Ecto neural progenitor cell (in vitro differentiated cells): Measurements from ENCODE around the gene S100B.

Experiments
- DNase-seq: peaks from one replicate; pipeline ENCODE4 v3.0.0-alpha.2; 2018; ENCODE audit warnings: low spot score

Gene S100B

DNA sequence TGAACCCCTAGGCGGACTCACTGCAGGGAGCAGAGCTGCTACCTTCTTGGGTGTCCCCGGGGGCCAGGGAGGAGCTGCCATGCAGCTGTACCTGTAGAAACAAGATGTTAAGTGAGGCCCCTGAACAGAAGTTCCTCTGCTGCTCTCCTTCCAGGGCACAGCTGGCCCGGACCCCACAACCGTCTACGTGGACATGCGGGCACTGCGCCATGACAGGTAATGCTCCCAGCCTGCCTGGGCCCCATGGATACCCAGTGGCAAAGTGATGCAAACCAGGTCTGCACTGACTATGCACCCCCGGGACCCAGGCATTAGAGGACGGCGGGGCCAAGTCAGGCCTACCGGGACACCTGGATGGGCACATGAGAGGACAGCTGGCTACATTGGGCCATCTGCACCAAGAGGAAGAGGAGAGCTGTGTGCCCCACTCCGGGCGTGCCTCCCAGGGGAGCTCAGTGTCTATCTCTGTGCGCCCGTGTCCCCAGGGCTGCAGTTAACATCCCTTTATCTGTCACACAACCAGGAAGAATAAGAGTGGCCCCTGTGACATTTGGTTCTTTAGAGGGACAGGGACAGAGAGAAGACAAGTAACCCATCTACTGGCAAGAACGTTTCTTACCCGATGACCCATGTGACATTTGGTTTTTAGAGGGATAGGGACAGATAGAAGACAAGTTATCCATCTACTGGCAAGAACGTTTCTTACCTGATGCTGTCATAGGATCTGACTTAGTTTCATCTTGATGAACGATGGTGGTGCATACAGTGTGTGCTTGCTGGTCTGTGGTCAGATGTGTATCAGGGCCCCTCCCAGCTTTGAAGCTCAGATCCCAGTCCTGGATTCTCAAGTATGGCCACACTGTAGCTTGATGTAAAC, 44.1 kb downstream of the S100B start:
- no peak for DNase-seq

DNA sequence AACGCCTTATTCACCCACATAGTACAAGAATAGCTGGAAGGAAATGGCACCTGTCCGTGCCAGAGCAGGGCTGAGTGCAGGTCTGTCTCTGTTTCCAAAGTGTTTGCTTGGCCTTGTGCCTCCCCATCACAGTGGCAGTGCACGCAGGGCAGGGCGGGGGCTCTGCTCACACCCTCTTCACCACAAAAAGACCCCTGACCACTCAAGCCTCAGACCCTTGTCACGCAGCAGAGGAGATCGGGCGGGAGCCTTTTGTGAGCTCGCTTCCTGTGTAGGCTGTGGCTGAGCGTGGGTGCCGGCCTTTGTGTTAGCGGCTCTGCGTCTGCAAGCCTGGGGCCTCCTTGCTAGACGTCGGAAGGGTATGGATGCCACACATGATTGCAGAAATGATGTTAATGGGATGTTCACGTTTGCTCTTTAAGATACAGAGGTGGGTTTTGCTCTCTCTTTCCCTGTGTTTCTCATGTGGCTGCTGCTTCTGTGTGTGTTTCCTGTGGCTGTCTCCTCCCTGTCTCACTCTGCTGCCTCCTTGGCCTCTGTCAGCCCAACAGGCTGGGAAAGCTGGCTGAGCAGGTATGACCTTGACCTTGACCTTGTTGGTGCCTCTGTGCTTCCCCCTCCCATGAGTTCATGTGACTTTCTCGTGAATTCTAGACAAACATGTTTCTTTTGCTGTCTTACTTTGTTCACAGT, 45.4 kb downstream of the S100B start:
- no peak for DNase-seq

DNA sequence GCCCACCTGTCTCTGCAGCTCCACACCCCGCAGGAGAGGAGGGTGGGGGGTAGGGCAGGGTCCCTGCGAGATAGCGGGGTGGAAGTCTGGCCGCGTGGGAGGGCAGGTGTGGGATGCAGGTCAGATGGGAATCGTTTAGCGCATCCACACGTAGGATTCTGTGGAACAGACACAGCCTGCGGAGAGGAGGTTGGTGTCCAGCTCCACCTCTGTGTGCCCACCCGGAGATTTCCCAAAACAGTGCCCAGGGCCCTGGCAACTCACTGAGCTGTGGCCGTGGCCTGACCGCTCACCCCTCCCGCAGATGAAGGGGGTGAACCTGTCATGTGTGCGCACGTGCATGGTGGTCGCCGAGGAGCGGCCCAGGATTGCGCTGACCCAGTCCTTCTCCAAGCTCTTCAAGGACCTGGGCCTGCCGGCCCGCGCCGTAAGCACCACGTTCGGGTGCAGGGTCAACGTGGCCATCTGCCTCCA, 46.9 kb downstream of the S100B start:
- peak; percentile 35 for DNase-seq

DNA sequence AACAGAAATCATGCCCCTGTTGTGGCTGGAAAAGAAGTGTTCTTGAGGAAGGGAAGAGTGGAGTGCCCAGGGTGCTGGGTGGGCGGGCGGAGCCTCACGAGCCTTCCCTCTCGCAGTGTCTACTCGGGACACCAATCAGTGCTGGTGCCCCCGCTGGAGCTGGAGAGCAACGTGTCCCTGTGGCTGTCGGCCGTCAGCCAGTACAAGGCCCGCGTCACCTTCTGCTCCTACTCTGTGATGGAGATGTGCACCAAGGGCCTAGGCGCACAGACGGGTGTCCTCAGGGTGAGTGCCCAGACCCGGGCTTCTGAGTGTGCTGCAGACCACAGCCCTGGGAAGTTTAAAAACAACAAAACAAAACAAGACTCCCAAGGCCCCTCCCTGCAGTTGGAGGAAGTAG, 47.4 kb downstream of the S100B start:
- DNase-seq: peak; percentile 39

DNA sequence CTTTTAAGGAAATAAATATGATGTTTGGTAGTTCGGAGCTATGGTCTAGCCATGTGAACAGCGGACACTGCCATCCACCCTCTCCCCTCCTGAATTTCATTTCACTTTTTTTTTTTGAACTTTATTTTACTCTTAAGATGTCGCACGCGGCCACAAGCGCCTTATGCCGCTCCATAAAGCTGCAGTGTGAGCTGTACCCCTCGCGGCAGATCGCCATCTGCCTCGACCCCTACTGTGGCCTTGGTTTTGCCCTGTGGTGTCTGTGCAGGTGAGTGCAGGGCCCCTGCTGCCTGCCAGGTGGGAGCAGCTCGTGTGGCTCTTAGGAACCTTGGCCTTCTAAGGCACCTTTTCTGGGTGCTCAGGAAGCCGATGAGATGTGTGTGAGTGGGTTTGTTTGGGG, 48.1 kb downstream of the S100B start:
- no peak for DNase-seq

DNA sequence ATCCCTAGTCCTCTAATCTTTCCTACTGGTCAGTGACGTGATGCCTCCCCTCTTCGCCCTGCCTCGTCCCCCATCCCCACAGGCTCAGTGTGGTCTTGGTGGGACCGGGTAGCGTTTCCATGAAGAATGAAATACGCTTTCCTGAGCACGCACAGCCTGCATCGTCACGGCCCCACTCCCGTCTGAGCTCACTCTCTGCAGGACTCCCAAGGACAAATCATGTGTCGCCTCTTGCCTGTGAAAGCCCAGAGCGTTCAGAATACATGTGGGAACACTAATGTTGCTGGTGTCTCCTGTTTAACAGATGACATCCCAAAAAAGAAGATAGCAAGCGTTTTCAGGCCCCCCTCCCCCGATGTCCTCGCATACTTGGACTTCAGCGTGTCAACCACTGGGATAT, 49.2 kb downstream of the S100B start:
- no peak for DNase-seq

DNA sequence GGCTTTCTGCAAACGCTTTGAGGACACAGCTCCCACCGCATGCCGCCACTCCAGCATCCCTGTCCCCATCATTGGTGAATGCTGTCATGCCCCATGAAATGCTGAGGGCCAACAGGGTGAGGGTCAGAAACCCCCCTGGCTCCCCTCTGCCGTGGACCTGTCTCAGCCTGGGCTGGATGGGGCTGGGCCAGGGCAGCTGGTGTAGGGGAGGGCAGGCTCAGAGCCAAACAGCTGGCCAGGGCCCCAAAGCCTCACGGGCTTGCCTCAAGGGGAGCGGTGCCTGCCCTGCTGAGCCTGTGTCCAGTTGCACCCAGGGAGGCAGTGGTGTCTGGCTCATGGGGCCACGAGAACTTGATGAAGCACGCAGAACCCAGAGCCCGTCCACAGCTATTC, 49.7 kb downstream of the S100B start:
- no peak for DNase-seq

DNA sequence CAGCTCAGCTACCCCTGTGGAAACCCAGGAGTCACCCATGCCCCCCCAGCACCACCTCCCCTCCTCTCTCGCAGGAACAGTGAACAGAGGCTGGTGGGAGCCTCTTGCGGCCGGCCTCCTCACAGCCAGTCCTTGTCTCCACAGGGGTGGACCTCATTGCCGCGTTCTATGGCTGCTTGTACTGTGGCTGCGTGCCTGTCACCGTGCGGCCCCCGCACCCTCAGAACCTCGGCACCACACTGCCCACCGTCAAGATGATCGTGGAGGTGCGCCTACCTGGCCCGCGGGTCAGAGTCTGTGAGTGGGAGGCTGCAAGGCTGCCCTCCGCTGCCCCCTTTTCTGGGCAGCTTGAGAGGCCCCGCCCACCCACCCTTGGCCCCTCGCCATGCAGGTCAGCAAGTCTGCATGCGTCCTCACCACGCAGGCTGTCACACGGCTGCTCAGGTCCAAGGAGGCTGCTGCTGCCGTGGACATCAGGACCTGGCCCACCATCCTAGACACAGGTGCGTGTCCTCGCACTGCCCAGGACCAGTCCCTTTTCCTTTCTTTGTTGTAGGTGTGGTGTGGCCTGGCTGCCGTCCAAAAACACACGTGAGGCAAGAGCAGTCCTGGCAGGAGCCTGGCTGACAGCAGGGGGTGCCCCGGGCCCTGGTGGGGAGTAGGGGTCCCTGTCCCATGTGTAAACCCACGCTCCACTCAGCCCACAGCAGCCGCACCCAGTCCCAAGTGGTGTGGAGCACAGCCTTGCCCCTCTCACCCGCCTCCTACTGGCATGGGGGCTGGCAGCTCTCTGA, 50.3 kb downstream of the S100B start:
- DNase-seq: no peak

DNA sequence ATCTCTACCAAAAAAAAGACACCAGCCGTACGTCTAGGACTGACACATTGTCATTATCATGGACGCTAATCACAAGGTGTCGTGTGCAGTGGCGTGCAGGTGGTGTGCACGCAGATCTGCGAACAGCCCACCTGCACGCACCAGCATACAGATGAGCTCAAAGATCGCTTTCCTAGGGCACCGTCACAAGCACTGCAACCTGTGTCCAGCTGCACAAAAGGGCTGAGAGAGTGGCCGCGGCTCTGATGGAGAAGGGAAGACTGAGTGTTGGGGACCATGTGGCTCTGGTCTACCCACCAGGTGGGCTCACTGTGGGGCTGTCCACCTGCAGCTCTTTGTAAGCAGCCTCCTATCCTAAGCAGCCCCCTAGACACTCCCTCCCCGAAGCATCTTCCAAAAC, 50.9 kb downstream of the S100B start:
- no peak for DNase-seq

DNA sequence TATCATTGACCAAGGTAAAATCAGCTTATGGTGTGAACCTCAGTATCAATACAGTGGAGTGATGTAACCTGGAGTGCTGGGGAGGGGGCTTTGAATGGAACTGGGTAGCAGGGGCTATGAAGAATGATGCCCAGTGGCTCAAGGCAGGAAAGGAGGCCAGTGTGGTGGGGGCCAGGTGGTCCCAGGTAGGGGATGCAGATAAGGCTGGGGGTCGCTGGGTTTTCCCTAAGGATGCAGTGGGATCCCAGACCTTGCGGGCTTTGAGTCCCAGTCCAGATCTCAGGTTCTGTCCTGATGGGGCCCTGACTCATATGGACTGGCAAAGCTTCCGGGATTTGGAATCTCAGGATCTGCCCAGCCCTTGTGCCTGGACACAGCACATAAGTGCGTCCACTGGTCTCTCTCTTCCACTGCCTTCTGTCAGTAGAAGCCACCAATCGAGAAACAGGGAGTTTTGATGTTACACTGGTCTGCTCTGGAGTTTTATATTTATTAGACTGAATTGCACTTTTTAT, 52.0 kb downstream of the S100B start:
- no peak for DNase-seq

DNA sequence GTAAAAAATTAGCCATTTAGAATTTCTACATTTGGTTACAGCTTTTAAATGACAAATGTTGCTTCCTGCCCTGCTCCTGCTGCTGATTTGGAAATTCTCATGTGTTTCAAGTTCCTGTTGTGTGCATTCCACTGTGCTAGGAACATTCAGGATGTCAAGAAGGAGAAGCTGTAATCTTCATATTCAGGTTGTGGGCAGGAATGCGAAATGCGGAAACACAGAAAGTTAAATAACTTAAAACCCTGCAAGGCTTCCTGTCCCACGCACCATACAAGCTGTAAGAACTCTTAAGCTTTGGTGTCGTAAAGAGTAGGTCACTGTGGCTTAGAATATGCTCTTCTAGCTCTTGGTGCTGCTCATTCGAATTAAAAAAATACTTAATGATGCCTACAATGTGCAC, 52.6 kb downstream of the S100B start:
- DNase-seq: no peak

DNA sequence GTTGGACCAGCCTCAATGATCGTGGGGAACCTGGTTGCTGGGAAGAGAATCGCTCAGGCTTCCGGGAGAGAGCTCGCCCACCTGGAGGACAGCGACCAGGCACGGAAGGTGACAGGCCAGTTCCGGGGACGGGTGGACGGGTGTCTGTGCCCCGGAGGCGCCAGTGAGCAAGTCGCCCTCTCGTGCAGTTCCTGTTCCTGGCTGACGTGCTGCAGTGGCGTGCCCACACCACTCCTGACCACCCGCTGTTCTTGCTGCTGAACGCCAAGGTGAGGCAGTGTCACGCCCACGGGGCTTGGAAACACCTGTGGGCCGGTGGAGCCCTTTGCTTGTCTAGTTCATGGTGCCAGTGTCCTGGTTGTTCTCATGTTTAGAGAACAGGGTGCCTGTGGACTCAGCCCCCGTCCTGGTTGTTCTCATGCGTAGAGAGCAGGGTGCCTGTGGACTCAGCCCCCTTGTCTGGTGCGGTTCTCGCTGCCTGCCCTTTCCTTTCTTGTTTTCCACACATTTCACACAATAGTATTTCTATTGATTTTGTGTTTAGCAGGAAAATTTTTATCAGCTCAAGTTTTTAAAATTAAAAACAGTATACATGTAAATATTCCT, 53.1 kb downstream of the S100B start:
- DNase-seq: no peak

DNA sequence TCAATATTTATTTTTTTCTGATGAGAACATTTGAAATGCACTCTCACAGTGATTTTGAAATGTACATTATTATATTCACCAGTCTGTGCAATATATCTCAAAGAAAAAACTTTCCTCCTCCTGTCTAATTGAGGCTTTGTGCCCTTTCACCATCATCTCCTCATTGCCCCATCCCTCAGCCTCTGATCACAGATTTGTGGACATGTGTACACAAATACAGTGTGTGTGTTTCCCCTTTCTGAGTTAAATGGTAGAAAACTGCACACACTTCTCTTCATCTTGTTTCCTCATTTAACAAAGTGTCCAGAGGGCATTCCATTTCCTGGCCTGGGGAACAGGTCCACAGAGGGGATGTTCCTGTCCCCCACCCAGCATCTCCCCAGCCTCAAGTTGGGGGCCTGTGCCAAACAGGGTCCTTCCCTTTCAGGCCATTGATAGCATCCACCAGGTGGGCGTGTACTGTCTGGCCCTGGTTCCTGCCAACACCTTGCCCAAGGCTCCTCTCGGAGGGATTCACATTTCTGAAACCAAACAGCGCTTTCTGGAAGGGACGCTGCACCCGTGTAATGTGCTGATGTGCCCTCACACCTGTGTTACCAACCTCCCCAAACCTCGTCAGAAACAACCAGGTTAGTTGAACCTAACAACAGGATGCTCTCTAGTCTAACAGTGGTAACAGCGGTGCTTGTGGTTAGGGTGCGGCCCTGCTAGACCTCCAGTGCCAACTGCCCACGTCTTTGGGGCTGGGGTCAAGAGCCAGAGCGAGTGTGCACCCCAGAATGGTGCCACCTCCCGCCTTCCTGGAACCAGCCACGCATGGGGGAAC, 54.6 kb downstream of the S100B start:
- no peak for DNase-seq

DNA sequence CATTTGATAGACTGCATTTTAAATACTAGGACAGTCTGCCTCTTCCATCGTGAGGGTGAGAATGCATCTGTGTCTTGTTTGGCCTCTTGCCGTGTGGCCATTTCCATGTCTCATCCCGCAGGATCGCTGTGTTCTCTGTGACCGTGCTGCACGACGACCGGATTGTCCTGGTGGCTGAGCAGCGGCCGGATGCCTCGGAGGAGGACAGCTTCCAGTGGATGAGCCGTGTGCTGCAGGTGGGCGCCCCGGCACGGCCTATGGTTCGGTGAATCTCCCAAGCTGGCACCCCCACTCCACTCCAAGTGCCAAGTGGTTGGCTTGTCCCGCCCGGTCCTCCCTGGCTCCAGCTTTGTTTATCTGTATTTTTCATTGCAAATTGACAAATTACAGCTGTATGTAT, 55.2 kb downstream of the S100B start:
- DNase-seq: peak; percentile 45
